SK-N-SH (cell line): ENCODE data around the gene PTGIR. TPM values are rescaled to one million over a fixed set of nuclear protein-coding genes. Genes with fewer than 3 reads are reported as not detected.

Source experiments
- CTCF ChIA-PET: fragments of 300-600, 350-600 bp; formaldehyde crosslinking; extraction: SDS; loops from one replicate; lab custom pipeline; 2021; lab: Yijun Ruan, JAX
- POLR2A ChIA-PET: fragments of 350-600 bp; sonication (Branson Sonifier 250); formaldehyde crosslinking; extraction: SDS; loops from one replicate; lab custom pipeline; 2020; ENCODE audit warnings: antibody characterized with exemption, inconsistent platforms; lab: Yijun Ruan, JAX
- DNase-seq: peaks from one replicate; pipeline ENCODE4 v3.0.0; 2012
- H2AFZ ChIP-seq: fragments of 200-600 bp; sonication (generic); 2 replicates; pipeline ENCODE4 v1.8.1; 2016; ENCODE audit warnings: antibody characterized with exemption, mild to moderate bottlenecking, low read depth
- H3F3A ChIP-seq: fragments of 200-600 bp; sonication (generic); replicated peaks from 2 replicates; pipeline ENCODE3; 2016; ENCODE audit warnings: antibody characterized with exemption, mild to moderate bottlenecking; ENCODE audit not compliant: insufficient read depth
- H3K27ac ChIP-seq, 2 experiments: fragments of 200-500 bp in 1 of 2; fragments of 200-600 bp in 1 of 2; sonication (Bioruptor generic) in 1 of 2; sonication (generic), shearing (Covaris generic) in 1 of 2; 2 replicates each; pipeline versions ENCODE4 v1.5.1 to v1.6.1; 2014 to 2016; ENCODE audit warnings: low read depth in 2 of 2, inconsistent platforms in 1 of 2, low read length in 1 of 2, mild to moderate bottlenecking in 1 of 2, mixed read lengths in 1 of 2
- H3K27me3 ChIP-seq: fragments of 200-600 bp; sonication (generic), shearing (Covaris generic); 2 replicates; pipeline ENCODE4 v1.6.1; 2016; ENCODE audit warnings: mixed run types; ENCODE audit not compliant: insufficient read depth
- H3K36me3 ChIP-seq, 2 experiments: fragments of 200-500 bp in 1 of 2; fragments of 200-600 bp in 1 of 2; sonication (Bioruptor generic) in 1 of 2; sonication (generic) in 1 of 2; replicated peaks in 1 of 2; 2 replicates each; pipeline versions ENCODE3 to v1.5.1; 2014 to 2016; ENCODE audit warnings: low read length in 1 of 2, mild to moderate bottlenecking in 1 of 2; ENCODE audit not compliant: insufficient read depth in 2 of 2, control insufficient read depth in 1 of 2
- H3K4me1 ChIP-seq, 2 experiments: fragments of 200-500 bp in 1 of 2; fragments of 200-600 bp in 1 of 2; sonication (Bioruptor generic) in 1 of 2; sonication (generic), shearing (Covaris generic) in 1 of 2; 2 replicates each; pipeline versions ENCODE4 v1.5.1 to v1.6.1; 2014 to 2016; ENCODE audit warnings: low read depth in 1 of 2, low read length in 1 of 2, mixed run types in 1 of 2; ENCODE audit not compliant: insufficient read depth in 2 of 2, control insufficient read depth in 1 of 2
- H3K4me2 ChIP-seq: fragments of 200-600 bp; sonication (generic), shearing (Covaris generic); 2 replicates; pipeline ENCODE4 v1.6.1; 2017; ENCODE audit warnings: mixed run types
- H3K4me3 ChIP-seq, 2 experiments: fragments of 200-500 bp in 1 of 2; fragments of 200-600 bp in 1 of 2; sonication (Bioruptor generic) in 1 of 2; sonication (generic), shearing (Covaris generic) in 1 of 2; 2 replicates each; pipeline versions ENCODE4 v1.5.1 to v1.8.1; 2014 to 2016; ENCODE audit warnings: low read depth in 2 of 2, inconsistent platforms in 1 of 2, low read length in 1 of 2, mild to moderate bottlenecking in 1 of 2, mixed read lengths in 1 of 2, moderate library complexity in 1 of 2
- H3K79me2 ChIP-seq: fragments of 200-600 bp; sonication (generic); 2 replicates; pipeline ENCODE4 v1.8.1; 2017; ENCODE audit warnings: mild to moderate bottlenecking; ENCODE audit not compliant: insufficient read depth
- H3K9ac ChIP-seq: fragments of 200-600 bp; sonication (generic); 2 replicates; pipeline ENCODE4 v1.6.1; 2017; ENCODE audit warnings: mixed run types
- H3K9me2 ChIP-seq: fragments of 200-600 bp; sonication (generic); 2 replicates; pipeline ENCODE4 v1.6.1; 2017; ENCODE audit warnings: mixed run types
- H3K9me3 ChIP-seq: fragments of 200-600 bp; sonication (generic); 2 replicates; pipeline ENCODE4 v1.6.1; 2017; ENCODE audit warnings: mixed run types, mild to moderate bottlenecking, moderate library complexity
- H4K20me1 ChIP-seq: fragments of 200-600 bp; sonication (generic); 2 replicates; pipeline ENCODE4 v1.6.1; 2017; ENCODE audit warnings: mild to moderate bottlenecking, mixed run types; ENCODE audit not compliant: insufficient read depth
- GATA2 ChIP-seq: sonication (generic); formaldehyde crosslinking; IDR thresholded peaks from 2 replicates; pipeline ENCODE4 v1.5.0; 2020; ENCODE audit warnings: mild to moderate bottlenecking, missing genetic modification reagents
- MXI1 ChIP-seq: IDR thresholded peaks from 2 replicates; pipeline ENCODE4 v1.6.1; 2012; ENCODE audit warnings: mild to moderate bottlenecking, low read depth, low read length, improper control_type of control experiment
- RXRA ChIP-seq: IDR thresholded peaks from 2 replicates; pipeline ENCODE4 v1.4.0; 2012; ENCODE audit warnings: low read depth, mild to moderate bottlenecking, borderline replicate concordance
- WGBS: methylation state at CpG from one replicate; pipeline ENCODE4 v1.1.6; 2017; ENCODE audit warnings: low lambda C conversion rate; 5-methylcytosine and 5-hydroxymethylcytosine counted together
- polyA plus RNA-seq, 3 experiments: library from polyadenylated mRNA; depleted of rRNA; stranded (reverse); fragments of >200 nt; gene quantifications; 2 replicates each; pipeline ENCODE4 v1.2.3, GENCODE V29; 2012
- TF ChIP-seq, protein P1 (sequence below): IDR thresholded peaks from 2 replicates; pipeline ENCODE4 v1.6.1; 2012; ENCODE audit warnings: mild to moderate bottlenecking, low read depth, low read length, moderate library complexity
- TF ChIP-seq, protein P2 (sequence below): fragments of 200-600 bp; sonication (generic); IDR thresholded peaks from 2 replicates; pipeline ENCODE4 v1.6.1; 2017; ENCODE audit warnings: antibody characterized with exemption, mild to moderate bottlenecking, moderate library complexity

Gene PTGIR
- polyA plus RNA-seq, 1 of the 3 experiments (the other 2 are of a cell fraction), result 2.5 TPM

DNA sequence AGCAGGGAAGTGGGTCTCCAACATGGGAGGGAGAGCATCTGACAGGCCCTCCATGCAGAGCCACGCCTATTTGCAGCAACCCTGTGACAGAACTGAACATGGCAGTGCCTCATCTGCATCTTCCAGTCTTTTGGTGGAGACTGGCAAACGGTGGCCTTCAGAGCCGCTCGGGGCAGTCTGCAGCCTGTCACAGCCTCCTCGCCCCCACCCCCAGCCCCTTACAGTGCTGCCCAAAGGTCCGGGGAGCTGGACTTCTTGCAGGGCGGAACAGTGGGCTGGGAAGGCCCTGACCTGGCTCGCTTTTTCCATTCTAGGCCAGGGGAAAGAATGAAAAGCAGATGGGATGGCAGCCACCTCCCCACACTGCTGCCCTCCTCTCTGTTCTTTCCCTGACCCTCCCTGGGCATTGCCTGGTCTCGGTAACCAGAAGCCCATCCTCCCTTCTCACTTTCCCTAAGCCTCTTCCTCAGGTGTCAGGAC is 21.1 kb downstream of the PTGIR start:
- no peaks in the 10 kb centered on the region for H3K9me2 ChIP-seq
- DNase-seq, result peak; percentile 42
- ChIA-PET POLR2A (interaction anchor here (1.0 kb wide), 1 partner anchor 13 kb away, joined by 3 read pairs; no protein-coding TSS in a partner anchor), CTCF (interaction anchor here (0.6 to 23.7 kb wide), 6 partner anchors 12 to 230 kb away, joined by 3 to 471 read pairs (median 8); partner anchors contain the start of gene DACT3)
- H3K9me3 ChIP-seq, result no peaks in the 10 kb centered on the region; the same call in 1 of the 2 replicates
- peaks cover 15 to 33% of the 10 kb centered on the region in 2 experiments for H3K36me3 ChIP-seq
- peak overlapping the region in 1 of 2 experiments; percentile 78; a peak in 2 of 4 replicates for H3K27ac ChIP-seq
- H3K4me1 ChIP-seq, result peaks cover 19 to 41% of the 10 kb centered on the region in 2 experiments
- H3K79me2 ChIP-seq, result peaks cover 57% of the 10 kb centered on the region
- H3F3A ChIP-seq, result no peaks in the 10 kb centered on the region
- no peaks in the 10 kb centered on the region for H3K27me3 ChIP-seq
- H3K9ac ChIP-seq, result peak overlapping the region; percentile 97; the same call in 1 of the 2 replicates
- H4K20me1 ChIP-seq, result peaks cover 40% of the 10 kb centered on the region
- H2AFZ ChIP-seq, result no peak overlapping the region
- peak overlapping the region; percentile 98 to 100; a peak in 2 of 4 replicates for H3K4me3 ChIP-seq
- WGBS, result 71% methylated on average over 9 of the region's 9 CpGs
- H3K4me2 ChIP-seq, result peak overlapping the region; percentile 91
- TF ChIP-seq MXI1 (0 out of 2 replicates have a peak, but pooled peaks have one; percentile 34), GATA2 (no peak)
- TF ChIP-seq, protein P1, sequence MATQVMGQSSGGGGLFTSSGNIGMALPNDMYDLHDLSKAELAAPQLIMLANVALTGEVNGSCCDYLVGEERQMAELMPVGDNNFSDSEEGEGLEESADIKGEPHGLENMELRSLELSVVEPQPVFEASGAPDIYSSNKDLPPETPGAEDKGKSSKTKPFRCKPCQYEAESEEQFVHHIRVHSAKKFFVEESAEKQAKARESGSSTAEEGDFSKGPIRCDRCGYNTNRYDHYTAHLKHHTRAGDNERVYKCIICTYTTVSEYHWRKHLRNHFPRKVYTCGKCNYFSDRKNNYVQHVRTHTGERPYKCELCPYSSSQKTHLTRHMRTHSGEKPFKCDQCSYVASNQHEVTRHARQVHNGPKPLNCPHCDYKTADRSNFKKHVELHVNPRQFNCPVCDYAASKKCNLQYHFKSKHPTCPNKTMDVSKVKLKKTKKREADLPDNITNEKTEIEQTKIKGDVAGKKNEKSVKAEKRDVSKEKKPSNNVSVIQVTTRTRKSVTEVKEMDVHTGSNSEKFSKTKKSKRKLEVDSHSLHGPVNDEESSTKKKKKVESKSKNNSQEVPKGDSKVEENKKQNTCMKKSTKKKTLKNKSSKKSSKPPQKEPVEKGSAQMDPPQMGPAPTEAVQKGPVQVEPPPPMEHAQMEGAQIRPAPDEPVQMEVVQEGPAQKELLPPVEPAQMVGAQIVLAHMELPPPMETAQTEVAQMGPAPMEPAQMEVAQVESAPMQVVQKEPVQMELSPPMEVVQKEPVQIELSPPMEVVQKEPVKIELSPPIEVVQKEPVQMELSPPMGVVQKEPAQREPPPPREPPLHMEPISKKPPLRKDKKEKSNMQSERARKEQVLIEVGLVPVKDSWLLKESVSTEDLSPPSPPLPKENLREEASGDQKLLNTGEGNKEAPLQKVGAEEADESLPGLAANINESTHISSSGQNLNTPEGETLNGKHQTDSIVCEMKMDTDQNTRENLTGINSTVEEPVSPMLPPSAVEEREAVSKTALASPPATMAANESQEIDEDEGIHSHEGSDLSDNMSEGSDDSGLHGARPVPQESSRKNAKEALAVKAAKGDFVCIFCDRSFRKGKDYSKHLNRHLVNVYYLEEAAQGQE, result no peak
- TF ChIP-seq, protein P2, sequence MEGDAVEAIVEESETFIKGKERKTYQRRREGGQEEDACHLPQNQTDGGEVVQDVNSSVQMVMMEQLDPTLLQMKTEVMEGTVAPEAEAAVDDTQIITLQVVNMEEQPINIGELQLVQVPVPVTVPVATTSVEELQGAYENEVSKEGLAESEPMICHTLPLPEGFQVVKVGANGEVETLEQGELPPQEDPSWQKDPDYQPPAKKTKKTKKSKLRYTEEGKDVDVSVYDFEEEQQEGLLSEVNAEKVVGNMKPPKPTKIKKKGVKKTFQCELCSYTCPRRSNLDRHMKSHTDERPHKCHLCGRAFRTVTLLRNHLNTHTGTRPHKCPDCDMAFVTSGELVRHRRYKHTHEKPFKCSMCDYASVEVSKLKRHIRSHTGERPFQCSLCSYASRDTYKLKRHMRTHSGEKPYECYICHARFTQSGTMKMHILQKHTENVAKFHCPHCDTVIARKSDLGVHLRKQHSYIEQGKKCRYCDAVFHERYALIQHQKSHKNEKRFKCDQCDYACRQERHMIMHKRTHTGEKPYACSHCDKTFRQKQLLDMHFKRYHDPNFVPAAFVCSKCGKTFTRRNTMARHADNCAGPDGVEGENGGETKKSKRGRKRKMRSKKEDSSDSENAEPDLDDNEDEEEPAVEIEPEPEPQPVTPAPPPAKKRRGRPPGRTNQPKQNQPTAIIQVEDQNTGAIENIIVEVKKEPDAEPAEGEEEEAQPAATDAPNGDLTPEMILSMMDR, result no peak

DNA sequence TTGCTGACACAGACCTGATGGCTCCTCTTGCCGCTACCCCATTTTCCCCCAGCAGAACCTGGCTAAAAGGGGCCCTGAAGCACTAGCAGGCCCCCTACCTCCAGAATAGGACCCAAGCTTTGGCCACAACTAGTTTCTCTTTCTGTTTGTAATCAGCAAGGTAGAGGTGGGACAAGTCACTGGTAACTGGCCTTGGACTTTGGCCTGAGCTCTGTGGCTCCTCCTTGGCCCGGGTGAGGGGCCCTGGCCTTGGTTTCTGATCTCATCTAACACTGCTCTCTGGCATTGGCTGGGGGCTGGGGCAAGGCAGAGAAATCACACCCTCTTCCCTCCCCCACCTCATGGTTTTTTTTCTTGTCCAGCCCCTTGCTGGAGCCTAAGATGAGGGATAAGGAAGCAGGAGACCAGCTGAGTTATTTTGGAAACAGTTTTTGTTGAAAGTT is 21.7 kb downstream of the PTGIR start:
- H3F3A ChIP-seq, result no peaks in the 10 kb centered on the region
- no peaks in the 10 kb centered on the region for H3K9me2 ChIP-seq
- H3K4me2 ChIP-seq, result peak overlapping the region; percentile 91
- H3K27me3 ChIP-seq, result no peaks in the 10 kb centered on the region
- no peaks in the 10 kb centered on the region; the same call in 1 of the 2 replicates for H3K9me3 ChIP-seq
- H3K9ac ChIP-seq, result peak overlapping the region; percentile 97
- H3K4me3 ChIP-seq, result peak overlapping the region; percentile 98 to 100
- ChIA-PET POLR2A (interaction anchor here (1.3 to 1.9 kb wide), 2 partner anchors 8 to 27 kb away, joined by 5 to 7 read pairs; no protein-coding TSS in a partner anchor), CTCF (interaction anchor here (0.6 to 23.7 kb wide), 6 partner anchors 13 to 230 kb away, joined by 3 to 471 read pairs (median 8); partner anchors contain the start of gene DACT3)
- WGBS, result 32% methylated on average over 2 of the region's 2 CpGs
- peaks cover 40% of the 10 kb centered on the region for H4K20me1 ChIP-seq
- peaks cover 57% of the 10 kb centered on the region for H3K79me2 ChIP-seq
- peak; percentile 40 for DNase-seq
- H3K36me3 ChIP-seq, result peaks cover 10 to 27% of the 10 kb centered on the region in 2 experiments
- peak overlapping the region; percentile 41 to 78 for H3K27ac ChIP-seq
- TF ChIP-seq MXI1, result 0 out of 2 replicates have a peak, but pooled peaks have one; percentile 9
- no peak for TF ChIP-seq RXRA
- no peak overlapping the region for H2AFZ ChIP-seq
- H3K4me1 ChIP-seq, result peaks cover 19 to 41% of the 10 kb centered on the region in 2 experiments
